PC-9 (cell line): ENCODE results near the gene RAD9A. TPM values are rescaled to one million over a fixed set of nuclear protein-coding genes. Genes with fewer than 3 reads are reported as not detected.

ENCODE experiments used
- BruUV-seq: library from RNA; stranded (reverse); fragments of 400-500 nt; replicated peaks from 2 replicates; lab custom pipeline; 2021; lab: Mats Ljungman, UMichigan
- CTCF ChIA-PET: fragments of 300-600 bp; sonication (Branson Sonifier 250); formaldehyde crosslinking; loops from one replicate; lab custom pipeline; 2022; ENCODE audit warnings: antibody characterized with exemption; lab: Charles Lee
- POLR2A ChIA-PET: fragments of 300-600 bp; sonication (Branson Sonifier 250); formaldehyde crosslinking; loops from one replicate; lab custom pipeline; 2022; ENCODE audit warnings: antibody characterized with exemption; ENCODE audit not compliant: unreplicated experiment; lab: Charles Lee
- DNase-seq, 2 experiments: peaks; one replicate each; pipeline versions ENCODE4 v3.0.0 to v3.0.0-alpha.2; 2015 to 2022; ENCODE audit warnings: mixed read lengths in 1 of 2
- H2AFZ ChIP-seq: fragments of 200-600 bp; sonication (generic); 2 replicates; pipeline ENCODE4 v1.8.1; 2017; ENCODE audit warnings: antibody characterized with exemption
- H3F3A ChIP-seq: fragments of 200-600 bp; sonication (generic); 2 replicates; pipeline ENCODE4 v1.8.1; 2017; ENCODE audit warnings: antibody characterized with exemption, mild to moderate bottlenecking, low read depth; ENCODE audit not compliant: insufficient read depth
- H3K27ac ChIP-seq: fragments of 200-600 bp; sonication (generic); 2 replicates; pipeline ENCODE4 v1.6.1; 2016; ENCODE audit warnings: mixed run types
- H3K27me3 ChIP-seq: fragments of 200-600 bp; sonication (generic); 2 replicates; pipeline ENCODE4 v1.6.1; 2016; ENCODE audit warnings: low read depth, mixed run types; ENCODE audit not compliant: insufficient read depth
- H3K36me3 ChIP-seq: fragments of 200-600 bp; sonication (generic); 2 replicates; pipeline ENCODE4 v1.6.1; 2016; ENCODE audit warnings: low read depth, mixed run types
- H3K4me1 ChIP-seq: fragments of 200-600 bp; sonication (generic); replicated peaks from 2 replicates; pipeline ENCODE4 v1.6.1; 2016; ENCODE audit warnings: mixed run types; ENCODE audit not compliant: insufficient read depth
- H3K4me2 ChIP-seq: fragments of 200-600 bp; sonication (generic); 2 replicates; pipeline ENCODE4 v1.6.1; 2017; ENCODE audit warnings: mixed run types
- H3K4me3 ChIP-seq: fragments of 200-600 bp; sonication (generic); 2 replicates; pipeline ENCODE4 v1.6.1; 2016; ENCODE audit warnings: mixed run types
- H3K79me2 ChIP-seq: fragments of 200-600 bp; sonication (generic); 2 replicates; pipeline ENCODE4 v1.6.1; 2017; ENCODE audit warnings: low read depth, mixed run types
- H3K9me2 ChIP-seq: fragments of 200-600 bp; sonication (generic); 2 replicates; pipeline ENCODE4 v1.8.1; 2017; ENCODE audit warnings: mild to moderate bottlenecking; ENCODE audit not compliant: insufficient read depth
- H3K9me3 ChIP-seq: fragments of 200-600 bp; sonication (generic); 2 replicates; pipeline ENCODE4 v1.8.1; 2016; ENCODE audit warnings: low read depth; ENCODE audit not compliant: insufficient read depth
- H4K20me1 ChIP-seq: fragments of 200-600 bp; sonication (generic); 2 replicates; pipeline ENCODE4 v1.8.1; 2017; ENCODE audit not compliant: insufficient read depth
- EZH2 ChIP-seq: fragments of 200-600 bp; sonication (generic); IDR thresholded peaks from 2 replicates; pipeline ENCODE4 v1.8.0; 2017; ENCODE audit warnings: antibody characterized with exemption, low read depth
- intact Hi-C: fragments of 100-400 bp; cut with micrococcal nuclease; formaldehyde crosslinking; loops from one replicate; pipeline ENCODE4 v1.10.0; 2022; ENCODE audit not compliant: unreplicated experiment
- total RNA-seq: library from RNA; stranded (reverse); gene quantifications from 2 replicates; pipeline ENCODE4 v1.2.3, GENCODE V29; 2021
- TF ChIP-seq, protein P1 (sequence below): fragments of 200-600 bp; sonication (generic); conservative IDR thresholded peaks from 2 replicates; pipeline ENCODE4 v1.6.1; 2017; ENCODE audit warnings: mixed run types, antibody characterized with exemption, mild to moderate bottlenecking, moderate library complexity

The RAD9A gene
- total RNA-seq, 1 experiment from 2014 or later = 62.8 TPM

- no peaks in the 10 kb centered on the region for H3K9me2 ChIP-seq
- H3K79me2 ChIP-seq = peaks cover 17% of the 10 kb centered on the region
- no peaks in the 10 kb centered on the region for H4K20me1 ChIP-seq
- H3K9me3 ChIP-seq = no peaks in the 10 kb centered on the region
- no peak overlapping the region for H3K4me2 ChIP-seq
- H3F3A ChIP-seq = peaks cover 13% of the 10 kb centered on the region; the same call in 1 of the 2 replicates
- H3K27ac ChIP-seq = no peak overlapping the region
- BruUV-seq = no TSS peak
- TF ChIP-seq, protein P1, sequence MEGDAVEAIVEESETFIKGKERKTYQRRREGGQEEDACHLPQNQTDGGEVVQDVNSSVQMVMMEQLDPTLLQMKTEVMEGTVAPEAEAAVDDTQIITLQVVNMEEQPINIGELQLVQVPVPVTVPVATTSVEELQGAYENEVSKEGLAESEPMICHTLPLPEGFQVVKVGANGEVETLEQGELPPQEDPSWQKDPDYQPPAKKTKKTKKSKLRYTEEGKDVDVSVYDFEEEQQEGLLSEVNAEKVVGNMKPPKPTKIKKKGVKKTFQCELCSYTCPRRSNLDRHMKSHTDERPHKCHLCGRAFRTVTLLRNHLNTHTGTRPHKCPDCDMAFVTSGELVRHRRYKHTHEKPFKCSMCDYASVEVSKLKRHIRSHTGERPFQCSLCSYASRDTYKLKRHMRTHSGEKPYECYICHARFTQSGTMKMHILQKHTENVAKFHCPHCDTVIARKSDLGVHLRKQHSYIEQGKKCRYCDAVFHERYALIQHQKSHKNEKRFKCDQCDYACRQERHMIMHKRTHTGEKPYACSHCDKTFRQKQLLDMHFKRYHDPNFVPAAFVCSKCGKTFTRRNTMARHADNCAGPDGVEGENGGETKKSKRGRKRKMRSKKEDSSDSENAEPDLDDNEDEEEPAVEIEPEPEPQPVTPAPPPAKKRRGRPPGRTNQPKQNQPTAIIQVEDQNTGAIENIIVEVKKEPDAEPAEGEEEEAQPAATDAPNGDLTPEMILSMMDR = no peak
- no peak for TF ChIP-seq EZH2
- H3K4me3 ChIP-seq = no peak overlapping the region
- DNase-seq = no peak
- ChIA-PET POLR2A (interaction anchor here (0.6 kb wide), 1 partner anchor 116 kb away, joined by 4 read pairs; the partner anchor contains the start of gene ANKRD13D), CTCF (interaction anchor here (1.1 kb wide), 1 partner anchor 226 kb away, joined by 4 read pairs; no protein-coding TSS in a partner anchor)
- H3K4me1 ChIP-seq = peaks cover 14% of the 10 kb centered on the region
- H3K27me3 ChIP-seq = no peaks in the 10 kb centered on the region
- no peaks in the 10 kb centered on the region for H3K36me3 ChIP-seq
- no peak overlapping the region for H2AFZ ChIP-seq
- intact Hi-C loops = no loop called here
Measured at GRCh38 chr11:67404515-67405195, 12.9 kb downstream of the RAD9A start.

- ChIA-PET CTCF (interaction anchor here (0.6 kb wide), 1 partner anchor 311 kb away, joined by 6 read pairs; no protein-coding TSS in a partner anchor), POLR2A (interaction anchor here (0.6 kb wide), 2 partner anchors 51 to 116 kb away, joined by 3 to 4 read pairs; partner anchors contain the start of gene ANKRD13D)
- no peak overlapping the region for H3K4me3 ChIP-seq
- no peaks in the 10 kb centered on the region for H4K20me1 ChIP-seq
- H3K27ac ChIP-seq = no peak overlapping the region
- no peaks in the 10 kb centered on the region for H3K36me3 ChIP-seq
- H3K4me2 ChIP-seq = no peak overlapping the region
- no TSS peak for BruUV-seq
- peaks cover 12% of the 10 kb centered on the region for H3K79me2 ChIP-seq
- TF ChIP-seq EZH2 = no peak
- TF ChIP-seq, protein P1 = no peak
- DNase-seq = no peak
- intact Hi-C loops = no loop called here
- peaks cover 12% of the 10 kb centered on the region for H3K4me1 ChIP-seq
- H3K9me2 ChIP-seq = no peaks in the 10 kb centered on the region
- no peaks in the 10 kb centered on the region for H3K9me3 ChIP-seq
- H3K27me3 ChIP-seq = no peaks in the 10 kb centered on the region
- H2AFZ ChIP-seq = no peak overlapping the region
- H3F3A ChIP-seq = peaks cover 13% of the 10 kb centered on the region; the same call in 1 of the 2 replicates
Measured at GRCh38 chr11:67405196-67405567, 13.4 kb downstream of the RAD9A start.

DNA sequence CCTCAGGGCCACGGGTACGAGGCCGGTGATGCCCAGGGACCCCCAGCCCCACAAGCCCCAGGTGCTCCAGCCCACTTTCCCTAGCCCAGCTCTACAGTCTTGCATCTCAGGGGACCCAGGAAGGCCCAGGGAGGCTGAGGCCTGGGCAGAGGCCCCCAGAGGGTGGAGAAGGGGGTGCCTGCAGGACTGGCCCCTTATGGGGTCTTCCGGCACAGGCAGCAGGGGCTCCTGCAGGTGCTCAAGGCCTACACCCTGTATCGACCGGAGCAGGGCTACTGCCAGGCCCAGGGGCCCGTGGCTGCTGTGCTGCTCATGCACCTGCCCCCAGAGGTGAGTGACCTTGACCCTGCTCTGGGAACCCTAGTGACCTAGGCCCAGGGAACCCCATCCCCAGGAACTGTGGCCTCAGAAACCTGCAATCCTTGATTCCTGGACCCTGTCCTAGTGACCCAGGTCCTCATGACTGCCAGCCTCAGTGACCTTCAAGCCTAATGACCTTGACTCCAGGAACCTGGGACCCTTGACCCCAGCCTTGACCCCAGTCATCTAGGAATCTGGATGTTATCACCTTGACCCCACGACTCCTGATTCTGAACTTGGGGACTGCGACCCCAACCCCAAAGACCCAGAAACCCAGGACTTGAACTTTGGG, 14.0 kb downstream of the RAD9A start:
- no peaks in the 10 kb centered on the region for H3K9me2 ChIP-seq
- ChIA-PET POLR2A (interaction anchor here (0.6 kb wide), 2 partner anchors 18 to 51 kb away, joined by 3 read pairs; no protein-coding TSS in a partner anchor), CTCF (interaction anchor here (0.6 kb wide), 1 partner anchor 311 kb away, joined by 6 read pairs; no protein-coding TSS in a partner anchor)
- H3K4me3 ChIP-seq = no peak overlapping the region
- no peak overlapping the region for H2AFZ ChIP-seq
- DNase-seq = no peak
- no peaks in the 10 kb centered on the region for H4K20me1 ChIP-seq
- H3K4me1 ChIP-seq = peaks cover 6% of the 10 kb centered on the region
- no peak overlapping the region for H3K27ac ChIP-seq
- H3K79me2 ChIP-seq = peaks cover 5% of the 10 kb centered on the region
- TF ChIP-seq EZH2 = no peak
- TF ChIP-seq, protein P1 = no peak
- peaks cover 13% of the 10 kb centered on the region; the same call in 1 of the 2 replicates for H3F3A ChIP-seq
- H3K27me3 ChIP-seq = no peaks in the 10 kb centered on the region
- no peaks in the 10 kb centered on the region for H3K36me3 ChIP-seq
- BruUV-seq = no TSS peak
- intact Hi-C loops = no loop called here
- H3K4me2 ChIP-seq = no peak overlapping the region
- H3K9me3 ChIP-seq = no peaks in the 10 kb centered on the region
